GM12878 (cell line): ENCODE measurements around the gene PPP1R1C. TPM values are rescaled to one million over a fixed set of nuclear protein-coding genes. Genes with fewer than 3 reads are reported as not detected.

Source experiments
- ATAC-seq: fragments of 200-7000 bp; cut with Tn5 transposase; 3 replicates; pipeline ENCODE4 v1.9.1; 2020; ENCODE audit warnings: mild to moderate bottlenecking, moderate library complexity
- BruUV-seq: library from RNA; stranded (reverse); fragments of 400-500 nt; replicated peaks from 2 replicates; lab custom pipeline; 2021; lab: Mats Ljungman, UMichigan
- CTCF ChIA-PET: fragments of 300-600 bp; sonication (Branson Sonifier 250); formaldehyde crosslinking; extraction: SDS; loops from one replicate; lab custom pipeline; 2021; ENCODE audit warnings: inconsistent platforms; lab: Yijun Ruan, JAX
- POLR2A ChIA-PET: fragments of 350-600 bp; formaldehyde crosslinking; extraction: SDS; loops from one replicate; lab custom pipeline; 2021; ENCODE audit warnings: inconsistent platforms; lab: Charles Lee
- RAD21 ChIA-PET: fragments of 300-600 bp; sonication (Branson Sonifier 250); formaldehyde crosslinking; loops from one replicate; lab custom pipeline; 2023; ENCODE audit warnings: antibody characterized with exemption; ENCODE audit not compliant: unreplicated experiment; lab: Charles Lee
- SMC1A ChIA-PET: fragments of 300-600 bp; sonication (Branson Sonifier 250); formaldehyde crosslinking; loops from one replicate; lab custom pipeline; 2023; ENCODE audit not compliant: unreplicated experiment, uncharacterized antibody; lab: Charles Lee
- DNase-seq: peaks from one replicate; pipeline ENCODE4 v3.0.0-alpha.2; 2011; ENCODE audit warnings: low read depth, low spot score
- FAIRE-seq: peaks from 3 replicates; lab custom pipeline; 2011; peaks lifted over from hg19 to GRCh38; lab: Jason Lieb, UNC
- H2AFZ ChIP-seq: 2 replicates; pipeline ENCODE4 v1.6.0; 2011; ENCODE audit warnings: low read depth, low read length, control low read depth; ENCODE audit not compliant: control insufficient read depth
- H3K27ac ChIP-seq: 2 replicates; pipeline ENCODE4 v1.5.1; 2011; ENCODE audit warnings: control low read depth; ENCODE audit not compliant: control insufficient read depth, insufficient read depth
- H3K27me3 ChIP-seq, 2 experiments: replicated peaks in 1 of 2; 2 replicates each; pipeline versions ENCODE4 v1.6.0 to v1.6.1; 2011; ENCODE audit warnings: low read length in 1 of 2; ENCODE audit not compliant: control insufficient read depth in 2 of 2, insufficient read depth in 2 of 2
- H3K36me3 ChIP-seq, 2 experiments: 2 replicates each; pipeline ENCODE4 v1.5.1; 2011; ENCODE audit warnings: low read length in 1 of 2; ENCODE audit not compliant: control insufficient read depth in 2 of 2, insufficient read depth in 2 of 2
- H3K4me1 ChIP-seq: 2 replicates; pipeline ENCODE4 v1.6.1; 2011; ENCODE audit warnings: mild to moderate bottlenecking, low read length, moderate library complexity, mixed read lengths; ENCODE audit not compliant: control insufficient read depth, insufficient read depth
- H3K4me2 ChIP-seq: 2 replicates; pipeline ENCODE4 v1.6.0; 2011; ENCODE audit warnings: control low read depth; ENCODE audit not compliant: control insufficient read depth, insufficient read depth
- H3K4me3 ChIP-seq: fragments of 200-600 bp; sonication (generic); 2 replicates; pipeline ENCODE4 v1.5.1; 2016
- H3K79me2 ChIP-seq: 2 replicates; pipeline ENCODE4 v1.6.0; 2011; ENCODE audit warnings: low read length; ENCODE audit not compliant: control insufficient read depth, insufficient read depth
- H3K9ac ChIP-seq: 2 replicates; pipeline ENCODE4 v1.8.0; 2011; ENCODE audit warnings: low read length, control low read depth, mixed read lengths; ENCODE audit not compliant: control insufficient read depth, insufficient read depth
- H3K9me3 ChIP-seq: replicated peaks from 3 replicates; pipeline ENCODE4 v1.5.1; 2011; ENCODE audit warnings: mild to moderate bottlenecking, low read length; ENCODE audit not compliant: control insufficient read depth, insufficient read depth
- H4K20me1 ChIP-seq: 2 replicates; pipeline ENCODE4 v1.6.0; 2011; ENCODE audit not compliant: control insufficient read depth, insufficient read depth
- ATF3 ChIP-seq: IDR thresholded peaks from 2 replicates; pipeline ENCODE4 v1.6.1; 2011; ENCODE audit warnings: low read depth, mild to moderate bottlenecking, low read length, moderate library complexity, borderline replicate concordance; ENCODE audit errors: extremely low read depth
- CBX3 ChIP-seq: fragments of 200-600 bp; sonication (generic); IDR thresholded peaks from 2 replicates; pipeline ENCODE4 v1.6.1; 2016; ENCODE audit warnings: low read depth, borderline replicate concordance
- CREB1 ChIP-seq: IDR thresholded peaks from 2 replicates; pipeline ENCODE4 v1.6.1; 2012; ENCODE audit warnings: low read depth, mild to moderate bottlenecking, inconsistent platforms
- DPF2 ChIP-seq: fragments of 450-650 bp; IDR thresholded peaks from 2 replicates; pipeline ENCODE4 v1.6.1; 2017; ENCODE audit warnings: mild to moderate bottlenecking
- IRF4 ChIP-seq: IDR thresholded peaks from 2 replicates; pipeline ENCODE4 v1.6.1; 2011; ENCODE audit warnings: low read depth, low read length
- IRF5 ChIP-seq: fragments of 450-650 bp; IDR thresholded peaks from 2 replicates; pipeline ENCODE4 v1.6.1; 2017; ENCODE audit warnings: borderline replicate concordance
- KLF5 ChIP-seq: fragments of 450-650 bp; IDR thresholded peaks from 2 replicates; pipeline ENCODE4 v1.6.1; 2014; ENCODE audit warnings: mild to moderate bottlenecking; ENCODE audit not compliant: partially characterized antibody
- MEF2B ChIP-seq: fragments of 450-650 bp; IDR thresholded peaks from 2 replicates; pipeline ENCODE4 v1.6.1; 2018; ENCODE audit warnings: mild to moderate bottlenecking, moderate library complexity; ENCODE audit not compliant: partially characterized antibody, poor library complexity, severe bottlenecking
- NFIC ChIP-seq: IDR thresholded peaks from 2 replicates; pipeline ENCODE4 v1.6.1; 2012; ENCODE audit warnings: low read depth, mild to moderate bottlenecking, inconsistent platforms, low read length, moderate library complexity
- RBBP5 ChIP-seq: fragments of 200-600 bp; sonication (generic); conservative IDR thresholded peaks from 2 replicates; pipeline ENCODE4 v1.6.1; 2016
- RCOR1 ChIP-seq: conservative IDR thresholded peaks from 2 replicates; pipeline ENCODE4 v1.6.1; 2012; ENCODE audit warnings: low read depth, low read length, improper control_type of control experiment
- SUPT20H ChIP-seq: IDR thresholded peaks from 2 replicates; pipeline ENCODE4 v1.6.1; 2011; ENCODE audit warnings: low read depth, mild to moderate bottlenecking, low read length, moderate library complexity, borderline replicate concordance; ENCODE audit not compliant: control insufficient read depth
- ZNF24 ChIP-seq: fragments of 450-650 bp; IDR thresholded peaks from 2 replicates; pipeline ENCODE4 v1.6.1; 2017; ENCODE audit warnings: antibody characterized with exemption, mild to moderate bottlenecking
- ZSCAN29 ChIP-seq: fragments of 450-650 bp; IDR thresholded peaks from 2 replicates; pipeline ENCODE4 v1.6.1; 2017; ENCODE audit warnings: mild to moderate bottlenecking, moderate library complexity
- WGBS: methylation state at CpG from one replicate; pipeline ENCODE4 v1.1.6; 2016; ENCODE audit warnings: low lambda C conversion rate; ENCODE audit not compliant: insufficient replicate concordance, insufficient coverage; ENCODE audit errors: missing lambda C conversion rate; 5-methylcytosine and 5-hydroxymethylcytosine counted together
- in situ Hi-C: fragments of 300-500 bp; cut with MboI; formaldehyde crosslinking; loops from 9 replicates; pipeline ENCODE4 v1.14.3; 2018; ENCODE audit warnings: mixed read lengths
- intact Hi-C: fragments of 100-400 bp; cut with micrococcal nuclease; formaldehyde crosslinking; loops from one replicate; pipeline ENCODE4 v1.14.2; 2022; ENCODE audit not compliant: unreplicated experiment
- polyA plus RNA-seq, 11 experiments: library from polyadenylated mRNA; depleted of rRNA in 4 of 11; unstranded in 6 of 11; stranded (reverse) in 5 of 11; fragments of >200 nt; fragmentation: Nextera tagmentation in 4 of 11; fragmentation: Illumina TruSeq in 1 of 11; extraction: Ambion mirVana in 4 of 11; extraction: Trizol in 1 of 11; gene quantifications; 1 replicate in 1 of 11; 2 replicates in 10 of 11; pipeline versions ENCODE4 v1.2.1 to v1.2.3, GENCODE V29; 2011 to 2016; ENCODE audit warnings: inconsistent platforms in 2 of 11, missing spikeins in 2 of 11, low read depth in 1 of 11
- total RNA-seq, 4 experiments: library from RNA; depleted of rRNA in 3 of 4; stranded (reverse); fragments of >200 nt in 3 of 4; fragmentation: Illumina TruSeq in 1 of 4; extraction: Trizol in 1 of 4; gene quantifications; 2 replicates each; pipeline versions ENCODE4 v1.2.1 to v1.2.3, GENCODE V29; 2013 to 2021

The PPP1R1C gene
- total and polyA plus RNA-seq, 10 of the 15 experiments (the other 5 are each of a cell fraction or from before 2014, with no cell fraction given), result 0.11 TPM; not detected in 9

- H3K9me3 ChIP-seq, result no peaks in the 10 kb centered on the region
- no peak for TF ChIP-seq RCOR1
- TF ChIP-seq, all 136 proteins: peak for 0
- H3K27me3 ChIP-seq, result no peaks in the 10 kb centered on the region
- ChIA-PET POLR2A (no interaction called here), SMC1A (interaction anchor here (0.7 kb wide), 1 partner anchor 25 kb away, joined by 3 read pairs; no protein-coding TSS in a partner anchor), CTCF (no interaction called here), RAD21 (no interaction called here)
- intact Hi-C loops, result no loop called here
- no peaks in the 10 kb centered on the region for H3K4me1 ChIP-seq
- BruUV-seq, result no TSS peak
- no peak overlapping the region for H3K9ac ChIP-seq
- no peak overlapping the region for H3K27ac ChIP-seq
- no peak for FAIRE-seq
- H3K36me3 ChIP-seq, result no peaks in the 10 kb centered on the region
- in situ Hi-C loops, result no loop called here
- no peak overlapping the region for H2AFZ ChIP-seq
- no peaks in the 10 kb centered on the region for H3K79me2 ChIP-seq
- no peaks in the 10 kb centered on the region for H4K20me1 ChIP-seq
- H3K4me2 ChIP-seq, result no peak overlapping the region
- ATAC-seq, result no peak
- no peak overlapping the region for H3K4me3 ChIP-seq
- DNase-seq, result no peak
- WGBS, result 0% methylated on average over 1 of the region's 1 CpG
Observed at GRCh38 chr2:182133195-182133891, 147.7 kb downstream of the PPP1R1C start.

- SMC1A ChIA-PET, result interaction anchor here (0.7 kb wide), 1 partner anchor 26 kb away, joined by 3 read pairs; no protein-coding TSS in a partner anchor
- intact Hi-C loops, result no loop called here
- no peak overlapping the region for H3K4me3 ChIP-seq
- H3K27ac ChIP-seq, result no peak overlapping the region
- DNase-seq, result no peak
- no peaks in the 10 kb centered on the region for H3K27me3 ChIP-seq
- H3K9ac ChIP-seq, result no peak overlapping the region
- no peak for ATAC-seq
- CTCF ChIA-PET, result no interaction called here
- H3K4me2 ChIP-seq, result no peak overlapping the region
- no peaks in the 10 kb centered on the region for H3K36me3 ChIP-seq
- BruUV-seq, result no TSS peak
- no peak overlapping the region for H2AFZ ChIP-seq
- 0% methylated on average over 1 of the region's 1 CpG for WGBS
- in situ Hi-C loops, result no loop called here
- no peaks in the 10 kb centered on the region for H3K9me3 ChIP-seq
- no peaks in the 10 kb centered on the region for H3K79me2 ChIP-seq
- POLR2A ChIA-PET, result no interaction called here
- no peaks in the 10 kb centered on the region for H3K4me1 ChIP-seq
- H4K20me1 ChIP-seq, result no peaks in the 10 kb centered on the region
- RAD21 ChIA-PET, result no interaction called here
- FAIRE-seq, result no peak
- TF ChIP-seq ZSCAN29 (no peak), MEF2B (no peak), KLF5 (no peak), NFIC (no peak), RBBP5 (no peak), CBX3 (no peak), CREB1 (no peak), IRF5 (no peak), ZNF24 (no peak), DPF2 (no peak), ATF3 (no peak), IRF4 (no peak), SUPT20H (no peak)
Observed at GRCh38 chr2:182134201-182134600, 148.5 kb downstream of the PPP1R1C start.
